Common myeloid progenitor, CD34-positive (primary cell): ENCODE data around the gene FAM180B.
"Not testable (repeated sequence)": the region's sequence is repeated elsewhere in the genome, so short reads cannot be mapped to it uniquely, and the experiment has no call there.

Experiments
- CTCF ChIA-PET: fragments of 350-600 bp; sonication (Branson Sonifier 250); formaldehyde crosslinking; loops from one replicate; lab custom pipeline; 2021; ENCODE audit warnings: antibody characterized with exemption; lab: Charles Lee
- POLR2A ChIA-PET: fragments of 350-600 bp; sonication (Branson Sonifier 250); formaldehyde crosslinking; loops from one replicate; lab custom pipeline; 2021; ENCODE audit warnings: antibody characterized with exemption; lab: Charles Lee
- DNase-seq, 3 donors: peaks; one replicate each; pipeline versions ENCODE4 v3.0.0 to v3.0.0-alpha.2; 2013
- H3K27ac ChIP-seq, 2 experiments: 1 replicate in 1 of 2; 2 replicates in 1 of 2; pipeline ENCODE4 v1.7.0; 2013; ENCODE audit warnings: inconsistent platforms in 2 of 2, low read length in 2 of 2, mild to moderate bottlenecking in 2 of 2, low read depth in 1 of 2, moderate library complexity in 1 of 2; ENCODE audit not compliant: severe bottlenecking in 2 of 2, insufficient read depth in 1 of 2, poor library complexity in 1 of 2
- H3K27me3 ChIP-seq, 5 experiments: replicated peaks in 2 of 5; 1 replicate in 3 of 5; 2 replicates in 2 of 5; pipeline versions ENCODE4 v1.6.1 to v1.7.0; 2013; ENCODE audit warnings: low read length in 4 of 5, mild to moderate bottlenecking in 2 of 5, moderate library complexity in 2 of 5, inconsistent platforms in 1 of 5; ENCODE audit not compliant: insufficient read depth in 5 of 5, control insufficient read depth in 4 of 5
- H3K36me3 ChIP-seq, 4 experiments: 1 replicate in 2 of 4; 2 replicates in 2 of 4; pipeline versions ENCODE4 v1.6.1 to v1.7.0; 2013; ENCODE audit warnings: low read length in 3 of 4, control low read depth in 1 of 4, mild to moderate bottlenecking in 1 of 4; ENCODE audit not compliant: control insufficient read depth in 4 of 4, insufficient read depth in 4 of 4
- H3K4me1 ChIP-seq, 4 experiments: 1 replicate in 3 of 4; 2 replicates in 1 of 4; pipeline versions ENCODE4 v1.6.1 to v1.7.1; 2013; ENCODE audit warnings: low read length in 3 of 4, mild to moderate bottlenecking in 3 of 4, control low read depth in 1 of 4, inconsistent platforms in 1 of 4, moderate library complexity in 1 of 4; ENCODE audit not compliant: control insufficient read depth in 4 of 4, insufficient read depth in 4 of 4; ENCODE audit errors: control extremely low read depth in 1 of 4
- H3K4me3 ChIP-seq, 7 experiments: 1 replicate in 4 of 7; 2 replicates in 3 of 7; pipeline versions ENCODE4 v1.5.1 to v1.7.0; 2013; ENCODE audit warnings: mild to moderate bottlenecking in 7 of 7, low read length in 6 of 7, moderate library complexity in 6 of 7, inconsistent platforms in 2 of 7, low read depth in 2 of 7, control low read depth in 1 of 7; ENCODE audit not compliant: insufficient read depth in 4 of 7, control insufficient read depth in 1 of 7; ENCODE audit errors: extremely low read depth in 1 of 7
- H3K9me3 ChIP-seq, 5 experiments: 1 replicate in 4 of 5; 2 replicates in 1 of 5; pipeline versions ENCODE4 v1.6.1 to v1.7.1; 2013; ENCODE audit warnings: low read length in 4 of 5, mild to moderate bottlenecking in 2 of 5, inconsistent platforms in 1 of 5, low read depth in 1 of 5, moderate library complexity in 1 of 5; ENCODE audit not compliant: control insufficient read depth in 4 of 5, insufficient read depth in 2 of 5; ENCODE audit errors: control extremely low read depth in 1 of 5
- WGBS: methylation state at CpG from one replicate; pipeline ENCODE4 v1.1.5; 2013; ENCODE audit not compliant: insufficient coverage; 5-methylcytosine and 5-hydroxymethylcytosine counted together

Gene FAM180B

DNA sequence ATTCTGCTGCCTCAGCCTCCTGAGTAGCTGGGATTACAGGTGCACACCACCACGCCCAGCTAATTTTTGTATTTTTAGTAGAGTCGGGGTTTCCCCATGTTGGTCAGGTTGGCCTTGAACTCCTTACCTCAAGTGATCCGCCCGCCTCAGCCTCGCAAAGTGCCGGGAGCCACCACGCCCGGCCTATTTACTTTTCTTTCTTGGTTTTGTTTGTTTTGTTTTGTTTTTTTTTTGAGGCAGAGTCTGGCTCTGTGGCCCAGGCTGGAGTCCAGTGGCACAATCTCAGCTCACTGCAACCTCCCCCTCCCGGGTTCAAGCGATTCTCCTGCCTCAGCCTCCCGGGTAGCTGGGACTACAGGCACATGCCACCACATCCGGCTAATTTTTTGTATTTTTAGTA, 29.5 kb upstream of the FAM180B start:
- H3K9me3 ChIP-seq, H3K4me3 ChIP-seq, DNase-seq, POLR2A ChIA-PET, H3K36me3 ChIP-seq, H3K27ac ChIP-seq, H3K27me3 ChIP-seq: not testable (repeated sequence)
- peaks cover 5 to 19% (median 11%) of the 10 kb centered on the region in 4 experiments for H3K4me1 ChIP-seq
- WGBS = 97% methylated on average over 6 of the region's 12 CpGs
- CTCF ChIA-PET = interaction anchor here (0.7 to 1.4 kb wide), 5 partner anchors 8 to 61 kb away, joined by 3 to 7 read pairs (median 3); partner anchors contain the start of gene PTPMT1

DNA sequence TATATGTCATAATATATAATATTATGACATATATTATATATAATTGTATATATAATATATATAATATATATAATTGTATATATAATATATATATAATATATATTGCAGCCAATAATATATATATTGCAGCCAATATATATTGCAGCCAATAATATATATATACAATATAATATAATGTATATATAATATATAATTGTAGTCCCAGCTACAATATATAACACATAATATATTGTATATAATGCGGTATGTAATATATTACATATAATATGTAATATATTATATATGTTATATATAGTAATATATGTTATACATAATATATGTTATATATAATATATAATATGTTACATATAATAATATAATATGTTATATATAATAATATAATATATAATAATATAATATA, 27.8 kb upstream of the FAM180B start:
- DNase-seq = no peak
- Histone ChIP-seq H3K27me3 (no peaks in the 10 kb centered on the region), H3K9me3 (no peaks in the 10 kb centered on the region), H3K27ac (no peak overlapping the region), H3K36me3 (peaks cover 0 to 2% (median 0%) of the 10 kb centered on the region in 4 experiments), H3K4me1 (peaks cover 0 to 6% (median 3%) of the 10 kb centered on the region in 4 experiments), H3K4me3 (no peak overlapping the region)
- CTCF ChIA-PET = interaction anchor here (1.0 kb wide), 1 partner anchor 18 kb away, joined by 3 read pairs; no protein-coding TSS in a partner anchor
- POLR2A ChIA-PET = no interaction called here
- no CpG with 5 or more reads among the region's 1 CpG for WGBS

DNA sequence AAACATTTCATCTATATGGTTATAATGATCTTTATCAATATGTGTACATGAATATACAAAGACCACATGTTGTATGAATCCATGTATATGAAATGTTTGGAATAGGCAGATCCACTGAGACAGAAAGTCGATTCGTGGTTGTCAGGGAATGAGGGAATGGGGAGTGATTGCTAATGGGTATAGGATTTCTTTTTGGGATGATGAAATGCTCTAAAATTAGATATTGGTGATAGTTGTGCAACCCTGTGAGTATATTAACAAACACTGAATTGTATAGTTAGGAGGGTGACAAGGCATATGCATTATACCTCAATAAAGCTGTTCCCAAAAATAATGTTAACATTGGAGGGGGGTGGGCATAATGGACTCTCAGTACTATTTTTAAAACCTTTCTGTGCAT, 26.1 kb upstream of the FAM180B start:
- H3K4me3 ChIP-seq = no peak overlapping the region
- DNase-seq = no peak

DNA sequence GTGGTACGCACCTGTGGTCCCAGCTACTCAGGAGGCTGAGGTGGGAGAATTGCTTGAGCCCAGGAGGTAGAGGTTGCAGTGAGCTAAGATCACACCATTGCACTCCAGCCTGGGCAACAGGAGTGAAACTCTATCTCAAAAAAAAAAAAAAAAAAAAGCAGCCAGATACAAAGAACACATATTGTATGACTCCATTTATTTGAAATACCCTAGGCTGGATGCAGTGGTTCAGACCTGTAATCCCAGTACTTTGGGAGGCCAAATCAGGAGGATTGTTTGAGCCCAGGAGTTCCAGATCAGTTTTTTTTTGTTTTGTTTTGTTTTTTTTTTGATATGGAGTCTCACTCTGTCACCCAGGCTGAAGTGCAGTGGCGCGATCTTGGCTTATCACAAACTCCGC, 24.1 kb upstream of the FAM180B start:
- POLR2A ChIA-PET, H3K27me3 ChIP-seq, H3K9me3 ChIP-seq, DNase-seq, H3K36me3 ChIP-seq, H3K27ac ChIP-seq, H3K4me3 ChIP-seq: not testable (repeated sequence)
- peaks cover 6 to 16% (median 14%) of the 10 kb centered on the region in 4 experiments for H3K4me1 ChIP-seq
- CTCF ChIA-PET = interaction anchor here (0.6 kb wide), 1 partner anchor 14 kb away, joined by 3 read pairs; no protein-coding TSS in a partner anchor
- 86% methylated on average over 4 of the region's 4 CpGs for WGBS

More for the DNA sequence above, 26.1 kb upstream of the FAM180B start:
- Histone ChIP-seq H3K9me3 (no peaks in the 10 kb centered on the region), H3K36me3 (peaks cover 0 to 2% (median 0%) of the 10 kb centered on the region in 4 experiments), H3K4me1 (peaks cover 3 to 8% (median 7%) of the 10 kb centered on the region in 4 experiments), H3K27me3 (no peaks in the 10 kb centered on the region), H3K27ac (no peak overlapping the region)
- ChIA-PET POLR2A (no interaction called here), CTCF (no interaction called here)
- WGBS = 95% methylated on average over 2 of the region's 2 CpGs

DNA sequence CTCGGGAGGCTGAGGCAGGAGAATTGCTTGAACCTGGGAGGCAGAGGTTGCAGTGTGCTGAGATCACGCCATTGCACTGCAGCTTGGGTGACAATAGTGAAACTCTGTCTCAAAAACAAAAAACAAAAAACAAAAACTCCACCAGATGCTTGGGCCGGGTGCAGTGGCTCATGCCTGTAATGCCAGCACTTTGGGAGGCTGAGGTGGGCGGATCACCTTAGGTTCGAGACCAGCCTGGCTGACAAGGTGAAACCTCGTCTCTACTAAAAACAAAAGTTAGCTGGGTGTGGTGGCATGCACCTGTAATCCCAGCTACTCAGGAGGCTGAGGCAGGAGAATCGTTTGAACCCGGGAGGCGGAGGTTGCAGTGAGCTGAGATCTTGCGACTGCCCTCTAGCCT, 22.1 kb upstream of the FAM180B start:
- not testable (repeated sequence) for H3K9me3 ChIP-seq, H3K36me3 ChIP-seq, DNase-seq, H3K27me3 ChIP-seq, H3K27ac ChIP-seq
- Histone ChIP-seq H3K4me1 (peaks cover 6 to 16% (median 14%) of the 10 kb centered on the region in 4 experiments), H3K4me3 (peak overlapping the region in 3 of 7 experiments; percentile 77 to 90 (median 83))
- 99% methylated on average over 7 of the region's 10 CpGs for WGBS
- CTCF ChIA-PET = interaction anchor here (0.9 to 4.0 kb wide), 9 partner anchors 8 to 55 kb away, joined by 3 to 23 read pairs (median 4); partner anchors contain the start of gene CELF1
- POLR2A ChIA-PET = interaction anchor here (0.6 to 0.9 kb wide), 2 partner anchors 11 to 1287 kb away, joined by 4 read pairs; no protein-coding TSS in a partner anchor

DNA sequence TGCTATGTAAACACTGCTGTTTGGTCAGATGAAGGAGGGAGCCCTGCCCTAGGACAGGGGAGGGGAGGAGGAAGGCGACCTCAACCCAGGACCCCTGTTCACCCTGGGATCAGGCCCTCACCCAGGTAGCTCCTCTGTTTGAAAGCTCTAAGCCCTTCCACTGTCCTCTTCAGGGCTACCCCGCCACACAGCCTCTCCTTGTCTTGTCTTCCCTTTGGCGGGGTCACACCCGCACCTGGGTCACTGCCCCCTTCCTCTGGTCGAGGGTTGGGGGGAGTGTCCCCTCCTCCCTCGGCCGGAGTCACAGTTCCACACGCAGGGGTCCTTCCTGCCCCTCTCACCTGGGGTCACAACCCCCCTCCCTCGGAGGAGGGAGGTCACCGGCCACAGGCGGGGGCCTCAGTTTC, 21.5 kb upstream of the FAM180B start:
- 0% methylated on average over 7 of the region's 11 CpGs for WGBS
- Histone ChIP-seq H3K4me3 (peak overlapping the region; percentile 19 to 93 (median 83)), H3K27ac (peak overlapping the region; percentile 80 to 90), H3K36me3 (peaks cover 0 to 15% (median 7%) of the 10 kb centered on the region in 4 experiments), H3K9me3 (no peaks in the 10 kb centered on the region), H3K4me1 (peaks cover 6 to 16% (median 14%) of the 10 kb centered on the region in 4 experiments), H3K27me3 (no peaks in the 10 kb centered on the region)
- ChIA-PET POLR2A (interaction anchor here (0.6 to 1.7 kb wide), 4 partner anchors 12 to 1288 kb away, joined by 3 to 11 read pairs (median 4); no protein-coding TSS in a partner anchor), CTCF (interaction anchor here (0.9 to 4.0 kb wide), 9 partner anchors 8 to 55 kb away, joined by 3 to 23 read pairs (median 4); partner anchors contain the start of gene CELF1)
- no peak for DNase-seq
